GM12878 (cell line): ENCODE results near the gene AIMP2. TPM values are rescaled to one million over a fixed set of nuclear protein-coding genes. Genes with fewer than 3 reads are reported as not detected.
"Not testable (repeated sequence)": the region's sequence is repeated elsewhere in the genome, so short reads cannot be mapped to it uniquely, and the experiment has no call there.

ENCODE experiments used
- ATAC-seq: fragments of 200-7000 bp; cut with Tn5 transposase; 3 replicates; pipeline ENCODE4 v1.9.1; 2020; ENCODE audit warnings: mild to moderate bottlenecking, moderate library complexity
- BruUV-seq: library from RNA; stranded (reverse); fragments of 400-500 nt; replicated peaks from 2 replicates; lab custom pipeline; 2021; lab: Mats Ljungman, UMichigan
- CTCF ChIA-PET: fragments of 300-600 bp; sonication (Branson Sonifier 250); formaldehyde crosslinking; extraction: SDS; loops from one replicate; lab custom pipeline; 2021; ENCODE audit warnings: inconsistent platforms; lab: Yijun Ruan, JAX
- POLR2A ChIA-PET: fragments of 350-600 bp; formaldehyde crosslinking; extraction: SDS; loops from one replicate; lab custom pipeline; 2021; ENCODE audit warnings: inconsistent platforms; lab: Charles Lee
- RAD21 ChIA-PET: fragments of 300-600 bp; sonication (Branson Sonifier 250); formaldehyde crosslinking; loops from one replicate; lab custom pipeline; 2023; ENCODE audit warnings: antibody characterized with exemption; ENCODE audit not compliant: unreplicated experiment; lab: Charles Lee
- SMC1A ChIA-PET: fragments of 300-600 bp; sonication (Branson Sonifier 250); formaldehyde crosslinking; loops from one replicate; lab custom pipeline; 2023; ENCODE audit not compliant: unreplicated experiment, uncharacterized antibody; lab: Charles Lee
- DNase-seq: peaks from one replicate; pipeline ENCODE4 v3.0.0-alpha.2; 2011; ENCODE audit warnings: low read depth, low spot score
- FAIRE-seq: peaks from 3 replicates; lab custom pipeline; 2011; peaks lifted over from hg19 to GRCh38; lab: Jason Lieb, UNC
- H2AFZ ChIP-seq: 2 replicates; pipeline ENCODE4 v1.6.0; 2011; ENCODE audit warnings: low read depth, low read length, control low read depth; ENCODE audit not compliant: control insufficient read depth
- H3K27ac ChIP-seq: 2 replicates; pipeline ENCODE4 v1.5.1; 2011; ENCODE audit warnings: control low read depth; ENCODE audit not compliant: control insufficient read depth, insufficient read depth
- H3K27me3 ChIP-seq, 2 experiments: replicated peaks in 1 of 2; 2 replicates each; pipeline versions ENCODE4 v1.6.0 to v1.6.1; 2011; ENCODE audit warnings: low read length in 1 of 2; ENCODE audit not compliant: control insufficient read depth in 2 of 2, insufficient read depth in 2 of 2
- H3K36me3 ChIP-seq, 2 experiments: 2 replicates each; pipeline ENCODE4 v1.5.1; 2011; ENCODE audit warnings: low read length in 1 of 2; ENCODE audit not compliant: control insufficient read depth in 2 of 2, insufficient read depth in 2 of 2
- H3K4me1 ChIP-seq: 2 replicates; pipeline ENCODE4 v1.6.1; 2011; ENCODE audit warnings: mild to moderate bottlenecking, low read length, moderate library complexity, mixed read lengths; ENCODE audit not compliant: control insufficient read depth, insufficient read depth
- H3K4me2 ChIP-seq: 2 replicates; pipeline ENCODE4 v1.6.0; 2011; ENCODE audit warnings: control low read depth; ENCODE audit not compliant: control insufficient read depth, insufficient read depth
- H3K4me3 ChIP-seq: fragments of 200-600 bp; sonication (generic); 2 replicates; pipeline ENCODE4 v1.5.1; 2016
- H3K79me2 ChIP-seq: 2 replicates; pipeline ENCODE4 v1.6.0; 2011; ENCODE audit warnings: low read length; ENCODE audit not compliant: control insufficient read depth, insufficient read depth
- H3K9ac ChIP-seq: 2 replicates; pipeline ENCODE4 v1.8.0; 2011; ENCODE audit warnings: low read length, control low read depth, mixed read lengths; ENCODE audit not compliant: control insufficient read depth, insufficient read depth
- H3K9me3 ChIP-seq: replicated peaks from 3 replicates; pipeline ENCODE4 v1.5.1; 2011; ENCODE audit warnings: mild to moderate bottlenecking, low read length; ENCODE audit not compliant: control insufficient read depth, insufficient read depth
- H4K20me1 ChIP-seq: 2 replicates; pipeline ENCODE4 v1.6.0; 2011; ENCODE audit not compliant: control insufficient read depth, insufficient read depth
- WGBS: methylation state at CpG from one replicate; pipeline ENCODE4 v1.1.6; 2016; ENCODE audit warnings: low lambda C conversion rate; ENCODE audit not compliant: insufficient replicate concordance, insufficient coverage; ENCODE audit errors: missing lambda C conversion rate; 5-methylcytosine and 5-hydroxymethylcytosine counted together
- in situ Hi-C: fragments of 300-500 bp; cut with MboI; formaldehyde crosslinking; loops from 9 replicates; pipeline ENCODE4 v1.14.3; 2018; ENCODE audit warnings: mixed read lengths
- intact Hi-C: fragments of 100-400 bp; cut with micrococcal nuclease; formaldehyde crosslinking; loops from one replicate; pipeline ENCODE4 v1.14.2; 2022; ENCODE audit not compliant: unreplicated experiment
- polyA plus RNA-seq, 11 experiments: library from polyadenylated mRNA; depleted of rRNA in 4 of 11; unstranded in 6 of 11; stranded (reverse) in 5 of 11; fragments of >200 nt; fragmentation: Nextera tagmentation in 4 of 11; fragmentation: Illumina TruSeq in 1 of 11; extraction: Ambion mirVana in 4 of 11; extraction: Trizol in 1 of 11; gene quantifications; 1 replicate in 1 of 11; 2 replicates in 10 of 11; pipeline versions ENCODE4 v1.2.1 to v1.2.3, GENCODE V29; 2011 to 2016; ENCODE audit warnings: inconsistent platforms in 2 of 11, missing spikeins in 2 of 11, low read depth in 1 of 11
- total RNA-seq, 4 experiments: library from RNA; depleted of rRNA in 3 of 4; stranded (reverse); fragments of >200 nt in 3 of 4; fragmentation: Illumina TruSeq in 1 of 4; extraction: Trizol in 1 of 4; gene quantifications; 2 replicates each; pipeline versions ENCODE4 v1.2.1 to v1.2.3, GENCODE V29; 2013 to 2021

The AIMP2 gene
- total and polyA plus RNA-seq, 10 of the 15 experiments (the other 5 are each of a cell fraction or from before 2014, with no cell fraction given), result 46.7 to 130 (median 70.5) TPM

GRCh38 chr7:5963810-5964209 lies 45.3 kb upstream of the AIMP2 start:
- H4K20me1 ChIP-seq, H3K9me3 ChIP-seq, intact Hi-C loops, in situ Hi-C loops, FAIRE-seq, H3K4me2 ChIP-seq, POLR2A ChIA-PET, SMC1A ChIA-PET, CTCF ChIA-PET, H2AFZ ChIP-seq, H3K27me3 ChIP-seq, DNase-seq, H3K4me1 ChIP-seq, H3K79me2 ChIP-seq, ATAC-seq, BruUV-seq, RAD21 ChIA-PET, H3K36me3 ChIP-seq, H3K27ac ChIP-seq, H3K9ac ChIP-seq, H3K4me3 ChIP-seq: not testable (repeated sequence)
- 62% methylated on average over 3 of the region's 7 CpGs for WGBS

- CTCF ChIA-PET, H2AFZ ChIP-seq, H3K79me2 ChIP-seq, H3K27me3 ChIP-seq, BruUV-seq, H4K20me1 ChIP-seq, H3K9me3 ChIP-seq, H3K9ac ChIP-seq, H3K27ac ChIP-seq, H3K4me3 ChIP-seq, POLR2A ChIA-PET, in situ Hi-C loops, H3K4me1 ChIP-seq, intact Hi-C loops, H3K4me2 ChIP-seq, H3K36me3 ChIP-seq, SMC1A ChIA-PET, RAD21 ChIA-PET, FAIRE-seq, DNase-seq: not testable (repeated sequence)
- peak; percentile 31; the same call in 2 of the 3 replicates for ATAC-seq
- 66% methylated on average over 17 of the region's 43 CpGs for WGBS
Observed at GRCh38 chr7:5970347-5970911, 38.6 kb upstream of the AIMP2 start, which contains the start of gene RSPH10B. TSS of gene RSPH10B (minus strand) at chr7:5970689. CDS start at chr7:5967116, 3,573 bp downstream.

GRCh38 chr7:5973580-5973979 lies 35.5 kb upstream of the AIMP2 start:
- ATAC-seq, H3K9ac ChIP-seq, in situ Hi-C loops, H3K4me3 ChIP-seq, FAIRE-seq, intact Hi-C loops, CTCF ChIA-PET, POLR2A ChIA-PET, H3K27me3 ChIP-seq, H3K36me3 ChIP-seq, SMC1A ChIA-PET, RAD21 ChIA-PET, H3K79me2 ChIP-seq, H3K4me1 ChIP-seq, H4K20me1 ChIP-seq, DNase-seq, H3K9me3 ChIP-seq, H3K4me2 ChIP-seq, H2AFZ ChIP-seq, H3K27ac ChIP-seq: not testable (repeated sequence)
- WGBS, result no CpG with 5 or more reads among the region's 8 CpGs
- TSS peak; percentile 66 for BruUV-seq

GRCh38 chr7:5979680-5980314 lies 29.3 kb upstream of the AIMP2 start:
- H3K9me3 ChIP-seq, H3K4me1 ChIP-seq, POLR2A ChIA-PET, H3K79me2 ChIP-seq, H3K4me3 ChIP-seq, in situ Hi-C loops, H3K4me2 ChIP-seq, SMC1A ChIA-PET, H3K27ac ChIP-seq, H3K27me3 ChIP-seq, DNase-seq, intact Hi-C loops, H3K36me3 ChIP-seq, ATAC-seq, H4K20me1 ChIP-seq, RAD21 ChIA-PET, H3K9ac ChIP-seq, CTCF ChIA-PET, H2AFZ ChIP-seq: not testable (repeated sequence)
- BruUV-seq, result TSS peak; percentile 67
- peak; percentile 31 for FAIRE-seq
- WGBS, result 96% methylated on average over 2 of the region's 12 CpGs
